K562 (cell line): ENCODE results near the gene RPL36AL. TPM values are rescaled to one million over a fixed set of nuclear protein-coding genes. Genes with fewer than 3 reads are reported as not detected.

Experiments
- BHLHE40 ChIP-seq: IDR thresholded peaks from 2 replicates; pipeline ENCODE4 v1.6.1; 2011; ENCODE audit warnings: low read length, improper control_type of control experiment
- CEBPG ChIP-seq, 3 experiments: fragments of 200-800 bp in 1 of 3; sonication (Bioruptor generic) in 1 of 3; sonication (generic) in 1 of 3; formaldehyde crosslinking in 1 of 3; IDR thresholded peaks in 2 of 3; conservative IDR thresholded peaks in 1 of 3; 2 replicates each; pipeline versions ENCODE4 v1.6.1 to v1.8.0; 2016 to 2022; ENCODE audit warnings: missing compliant biosample characterization in 2 of 3, missing genetic modification characterization in 2 of 3, mild to moderate bottlenecking in 1 of 3, missing genetic modification reagents in 1 of 3
- CTCF ChIP-seq, 3 experiments: IDR thresholded peaks in 2 of 3; conservative IDR thresholded peaks in 1 of 3; 2 replicates each; pipeline ENCODE4 v1.5.1; 2011 to 2012; ENCODE audit warnings: low read length in 3 of 3, mild to moderate bottlenecking in 3 of 3, control low read depth in 2 of 3, improper control_type of control experiment in 1 of 3, inconsistent platforms in 1 of 3, low read depth in 1 of 3, mixed read lengths in 1 of 3, moderate library complexity in 1 of 3; ENCODE audit not compliant: insufficient read depth in 2 of 3
- DNMT1 ChIP-seq: fragments of 450-650 bp; IDR thresholded peaks from 2 replicates; pipeline ENCODE4 v1.6.1; 2016; ENCODE audit warnings: antibody characterized with exemption, mild to moderate bottlenecking
- FIP1L1 ChIP-seq: fragments of 200-400 bp; formaldehyde crosslinking; IDR thresholded peaks from 2 replicates; pipeline ENCODE4 v1.6.1; 2018; ENCODE audit warnings: mild to moderate bottlenecking, low read depth, low read length; ENCODE audit not compliant: poor library complexity, severe bottlenecking
- FOS ChIP-seq: IDR thresholded peaks from 3 replicates; pipeline ENCODE4 v1.6.1; 2011; ENCODE audit not compliant: insufficient read length; ENCODE audit errors: extremely low read depth
- FOXJ2 ChIP-seq: fragments of 200-800 bp; sonication (Bioruptor generic); IDR thresholded peaks from 2 replicates; pipeline ENCODE4 v1.6.1; 2016; ENCODE audit warnings: missing genetic modification characterization, missing compliant biosample characterization
- GTF2A2 ChIP-seq: IDR thresholded peaks from 2 replicates; pipeline ENCODE4 v1.6.1; 2016; ENCODE audit warnings: mild to moderate bottlenecking, missing genetic modification characterization, missing compliant biosample characterization
- HDAC1 ChIP-seq, 2 experiments: fragments of 450-650 bp; IDR thresholded peaks; 2 replicates each; pipeline ENCODE4 v1.6.1; 2016 to 2017; ENCODE audit warnings: inconsistent platforms in 1 of 2, mild to moderate bottlenecking in 1 of 2, moderate library complexity in 1 of 2
- HES1 ChIP-seq: fragments of 450-650 bp; IDR thresholded peaks from 2 replicates; pipeline ENCODE4 v1.6.1; 2016; ENCODE audit warnings: low read depth, mild to moderate bottlenecking, moderate library complexity
- IFI16 ChIP-seq: fragments of 250-450 bp; sonication (Bioruptor Pico); IDR thresholded peaks from 2 replicates; pipeline ENCODE4 v2.1.2; 2022; ENCODE audit warnings: mild to moderate bottlenecking, inconsistent platforms
- NFATC3 ChIP-seq: fragments of 450-650 bp; IDR thresholded peaks from 2 replicates; pipeline ENCODE4 v1.6.1; 2017; ENCODE audit warnings: mild to moderate bottlenecking
- NUFIP1 ChIP-seq: fragments of 450-650 bp; IDR thresholded peaks from 2 replicates; pipeline ENCODE4 v1.6.1; 2018; ENCODE audit not compliant: partially characterized antibody
- POLR2H ChIP-seq: IDR thresholded peaks from 2 replicates; pipeline ENCODE4 v1.6.1; 2016; ENCODE audit warnings: missing genetic modification characterization, low read depth, mild to moderate bottlenecking, control low read depth, missing compliant biosample characterization, moderate library complexity
- SFPQ ChIP-seq: fragments of 200-400 bp; formaldehyde crosslinking; IDR thresholded peaks from 2 replicates; pipeline ENCODE4 v1.6.1; 2017; ENCODE audit warnings: mild to moderate bottlenecking, low read depth, low read length, moderate library complexity
- SMARCC2 ChIP-seq: fragments of 450-650 bp; IDR thresholded peaks from 2 replicates; pipeline ENCODE4 v1.6.1; 2017; ENCODE audit warnings: antibody characterized with exemption, moderate library complexity, mild to moderate bottlenecking, low read depth
- ZFP1 ChIP-seq: fragments of 450-650 bp; formaldehyde crosslinking; IDR thresholded peaks from 2 replicates; pipeline ENCODE4 v1.4.0; 2020; ENCODE audit warnings: mild to moderate bottlenecking, mixed read lengths
- ZKSCAN1 ChIP-seq: fragments of 150-350 bp; IDR thresholded peaks from 2 replicates; pipeline ENCODE4 v1.6.1; 2016; ENCODE audit warnings: low read depth, low read length
- ZNF184 ChIP-seq: sonication (generic); formaldehyde crosslinking; IDR thresholded peaks from 2 replicates; pipeline ENCODE4 v1.5.0; 2020; ENCODE audit warnings: missing genetic modification reagents
- ZNF263 ChIP-seq: sonication (generic); formaldehyde crosslinking; IDR thresholded peaks from 2 replicates; pipeline ENCODE4 v1.8.0; 2022; ENCODE audit warnings: mild to moderate bottlenecking, missing genetic modification reagents, borderline replicate concordance
- ZNF354B ChIP-seq: fragments of 250-450 bp; sonication (Bioruptor Pico); IDR thresholded peaks from 2 replicates; pipeline ENCODE4 v1.4.0; 2020
- ZNF589 ChIP-seq: fragments of 200-800 bp; sonication (Bioruptor generic); IDR thresholded peaks from 2 replicates; pipeline ENCODE4 v1.6.1; 2016; ENCODE audit warnings: low read depth, missing genetic modification characterization, missing compliant biosample characterization
- ZNF76 ChIP-seq: fragments of 250-450 bp; sonication (Bioruptor Pico); IDR thresholded peaks from 2 replicates; pipeline ENCODE4 v1.4.0; 2020; ENCODE audit warnings: mild to moderate bottlenecking, moderate library complexity, borderline replicate concordance
- ZNF778 ChIP-seq: fragments of 450-650 bp; formaldehyde crosslinking; IDR thresholded peaks from 2 replicates; pipeline ENCODE4 v1.4.0; 2020; ENCODE audit warnings: mild to moderate bottlenecking, moderate library complexity
- ZNF780A ChIP-seq: fragments of 250-450 bp; sonication (Bioruptor Pico); IDR thresholded peaks from 2 replicates; pipeline ENCODE4 v1.5.0; 2021; ENCODE audit warnings: mild to moderate bottlenecking
- polyA plus RNA-seq, 8 experiments: library from polyadenylated mRNA; depleted of rRNA in 4 of 8; stranded (reverse) in 5 of 8; unstranded in 3 of 8; fragments of >200 nt; fragmentation: Nextera tagmentation in 2 of 8; fragmentation: Illumina TruSeq in 1 of 8; extraction: Ambion mirVana in 2 of 8; extraction: Trizol in 1 of 8; gene quantifications; 2 replicates each; pipeline versions ENCODE4 v1.2.1 to v1.2.3, GENCODE V29; 2011 to 2014; ENCODE audit warnings: inconsistent platforms in 1 of 8, missing spikeins in 1 of 8
- total RNA-seq, 7 experiments: library from RNA; depleted of rRNA in 6 of 7; stranded (reverse); fragments of >200 nt in 6 of 7; fragmentation: Illumina TruSeq in 2 of 7; extraction: Trizol in 2 of 7; gene quantifications; 2 replicates each; pipeline versions ENCODE4 v1.2.1 to v1.2.3, GENCODE V29; 2011 to 2021; ENCODE audit warnings: low replicate concordance in 1 of 7

RPL36AL gene
- total and polyA plus RNA-seq, 9 of the 15 experiments (the other 6 are each of a cell fraction or from before 2014, with no cell fraction given), result 146 to 674 (median 360) TPM

- TF ChIP-seq ZFP1 (CRISPR knock-in tag) (no peak), ZKSCAN1 (no peak), FOS (no peak), FOXJ2 (tag) (peak; percentile 57; the same call in 1 of the 2 replicates), HDAC1 (IDR thresholded peaks at IDR 0.05) (peak in 1 of 2 experiments; percentile 57; a peak in 2 of 4 replicates), ZNF589 (CRISPR knock-in tag) (no peak), ZNF263 (peak; percentile 50; the same call in 1 of the 2 replicates), SFPQ (no peak), HES1 (no peak), NFATC3 (no peak), NUFIP1 (no peak), ZNF354B (CRISPR knock-in tag) (no peak), IFI16 (CRISPR knock-in tag) (no peak), ZNF184 (no peak), CTCF (IDR thresholded peaks at IDR 0.05 in 2 of 3, conservative IDR thresholded peaks at IDR 0.05 in 1 of 3; ENCODE audit: insufficient read depth in 2 of 3, low read depth in 1 of 3, low read length in 3 of 3) (no peak), ZNF780A (CRISPR knock-in tag) (no peak), ZNF76 (CRISPR knock-in tag) (no peak), DNMT1 (no peak), GTF2A2 (tag) (no peak), CEBPG (CRISPR knock-in tag; IDR thresholded peaks at IDR 0.05) (no peak), CEBPG (tag; conservative IDR thresholded peaks at IDR 0.05 in 1 of 2, IDR thresholded peaks at IDR 0.05 in 1 of 2) (no peak), ZNF778 (CRISPR knock-in tag) (no peak), SMARCC2 (no peak), POLR2H (peak; percentile 85), FIP1L1 (peak; percentile 77), BHLHE40 (0 out of 2 replicates have a peak, but pooled peaks have one; percentile 1)
Measured at GRCh38 chr14:49598485-49599300, 21.7 kb downstream of the RPL36AL start, which contains the start of gene LRR1 (continued).
